HG03432 (cell line): ENCODE measurements around the gene SAMD3.
"Not testable (repeated sequence)": the region's sequence is repeated elsewhere in the genome, so short reads cannot be mapped to it uniquely, and the experiment has no call there.

ENCODE experiments used
- ATAC-seq: cut with Tn5 transposase; IDR thresholded peaks from one replicate; pipeline ENCODE4 v1.9.1; 2021; ENCODE audit warnings: mild to moderate bottlenecking, moderate library complexity; ENCODE audit not compliant: unreplicated experiment

Gene SAMD3

DNA sequence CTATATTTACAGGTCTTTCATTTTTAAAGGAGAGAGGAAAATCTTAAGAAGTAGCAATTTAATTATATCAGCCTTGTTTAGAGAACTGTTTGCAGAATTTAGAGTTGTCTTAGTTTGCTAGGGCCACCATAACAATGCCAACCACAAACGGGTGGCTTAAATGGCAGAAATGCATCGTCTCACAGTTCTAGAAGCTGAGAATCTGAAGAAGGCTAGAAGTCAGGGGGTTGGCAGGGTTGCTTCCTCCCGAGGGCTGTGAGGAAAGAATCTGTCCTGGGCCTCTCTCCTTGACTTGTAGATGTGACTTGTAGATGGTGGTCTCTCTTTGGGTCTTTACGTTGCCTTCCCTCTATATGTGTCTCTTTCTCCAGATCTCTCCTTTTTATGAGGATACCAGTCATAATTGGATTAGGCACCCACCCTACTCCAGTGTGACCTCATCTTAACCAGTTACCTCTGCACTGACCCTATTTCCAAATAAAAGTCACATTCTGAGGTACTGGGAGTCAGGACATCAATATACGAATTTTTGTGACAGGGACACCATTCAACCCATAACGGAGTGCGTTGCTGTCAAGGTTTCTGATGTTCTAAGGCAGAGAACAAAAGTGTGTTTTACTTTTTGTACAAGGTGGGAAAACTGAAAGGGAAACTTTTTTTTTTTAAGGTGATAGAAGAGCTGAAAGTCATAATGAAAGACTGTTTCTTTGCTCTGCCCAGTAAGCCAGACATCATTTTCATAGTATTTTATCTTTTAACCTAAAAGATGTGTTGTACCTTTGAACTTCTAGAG, 84.4 kb downstream of the SAMD3 start:
- peak; percentile 86 for ATAC-seq

DNA sequence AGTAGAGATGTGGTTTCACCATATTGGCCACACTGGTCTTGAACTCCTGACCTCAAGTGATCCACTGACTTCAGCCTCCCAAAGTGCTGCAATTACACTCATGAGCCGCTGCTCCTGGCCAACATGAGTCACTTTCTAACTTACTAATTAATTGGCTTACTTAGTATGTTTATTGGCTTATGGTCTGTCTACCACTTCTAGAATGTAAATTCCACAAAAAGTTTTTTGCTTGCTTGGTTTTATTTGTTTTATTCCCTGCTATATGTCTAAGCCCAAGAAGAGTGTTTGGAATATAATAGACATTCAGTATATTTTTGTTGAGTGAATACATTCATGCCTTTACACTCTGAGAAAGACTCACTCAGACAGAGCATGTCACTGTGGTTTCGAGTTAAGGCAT, 86.0 kb downstream of the SAMD3 start:
- ATAC-seq = no peak

DNA sequence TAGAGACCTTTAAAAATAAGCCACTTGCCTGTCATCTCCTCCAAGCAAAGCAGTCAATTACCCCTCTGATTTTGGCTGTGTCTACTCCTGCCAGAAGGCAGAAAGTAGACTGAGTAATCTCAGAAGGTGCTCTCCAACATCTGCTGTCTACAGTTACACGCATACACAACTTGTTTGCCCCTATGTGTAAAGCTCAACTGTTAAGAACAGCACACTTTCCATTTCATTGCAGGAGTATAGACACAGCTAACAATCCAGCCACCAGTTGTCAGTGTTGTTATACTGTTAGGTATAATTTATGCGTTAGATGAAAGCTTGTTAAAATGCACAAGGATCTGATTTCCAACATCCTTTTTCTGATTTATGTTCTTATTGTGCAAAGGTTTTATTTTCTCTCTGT, 88.2 kb downstream of the SAMD3 start:
- ATAC-seq = no peak

DNA sequence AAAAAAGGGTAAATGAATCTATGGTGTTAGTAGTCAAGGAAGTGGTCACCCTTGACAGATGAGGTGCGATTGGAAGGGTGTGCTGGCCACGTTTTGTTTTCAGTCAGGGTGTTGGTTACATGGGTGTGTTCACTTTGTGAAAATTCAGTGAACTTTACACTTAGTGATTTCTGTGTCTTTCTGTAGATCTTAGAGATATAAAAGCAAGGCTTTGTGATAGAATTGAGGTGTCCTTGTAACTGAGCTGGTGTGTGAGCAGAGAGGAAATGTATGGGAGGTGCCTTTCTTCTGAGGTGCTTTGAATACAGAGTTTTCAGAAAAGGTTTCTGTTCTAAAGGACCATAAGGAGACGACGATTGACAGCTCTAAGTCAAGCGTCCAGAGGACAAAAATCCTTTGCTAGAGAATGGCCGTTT, 90.5 kb downstream of the SAMD3 start:
- ATAC-seq = peak; percentile 93

DNA sequence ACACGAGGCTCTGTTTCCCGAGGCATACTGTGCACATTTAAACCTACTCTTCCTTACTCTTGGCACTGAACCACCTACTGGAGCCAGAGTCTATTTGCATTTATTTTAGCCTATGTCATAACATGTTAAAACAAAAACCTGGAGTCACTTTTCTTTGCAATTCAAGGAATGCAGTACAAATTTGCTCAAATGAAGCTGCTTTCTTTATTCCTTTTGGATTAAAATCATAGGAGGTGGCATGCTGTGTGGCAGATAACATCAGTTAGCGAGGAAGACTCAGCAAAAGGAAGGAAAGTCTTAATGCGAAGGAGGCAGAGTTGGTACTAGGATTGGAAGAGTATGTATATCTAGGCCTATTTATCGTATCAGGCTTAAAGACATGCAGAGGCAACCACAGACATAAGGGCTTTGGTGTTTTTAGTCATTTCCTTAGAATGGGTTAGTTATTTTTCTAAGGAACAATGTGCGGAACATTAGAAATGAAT, 92.9 kb downstream of the SAMD3 start:
- no peak for ATAC-seq

DNA sequence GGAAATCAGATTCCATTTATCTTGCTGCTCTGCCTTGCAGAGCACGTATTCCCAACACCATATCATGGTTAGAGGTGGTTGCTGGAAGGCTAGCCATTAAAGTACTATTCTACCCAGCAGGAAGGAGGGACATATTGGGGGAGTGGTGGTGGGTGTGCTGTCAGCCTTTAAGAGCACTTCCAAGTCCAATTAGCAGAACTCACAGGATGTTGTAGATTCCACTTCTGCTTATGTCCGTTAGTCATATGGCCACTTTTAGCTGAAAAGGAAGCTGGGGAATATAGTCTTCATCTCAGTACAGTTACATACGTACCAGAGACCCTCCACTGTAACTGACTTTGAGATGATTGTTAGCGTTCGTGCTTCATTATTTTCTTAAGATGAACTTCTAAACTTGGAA, 94.4 kb downstream of the SAMD3 start:
- ATAC-seq = no peak

DNA sequence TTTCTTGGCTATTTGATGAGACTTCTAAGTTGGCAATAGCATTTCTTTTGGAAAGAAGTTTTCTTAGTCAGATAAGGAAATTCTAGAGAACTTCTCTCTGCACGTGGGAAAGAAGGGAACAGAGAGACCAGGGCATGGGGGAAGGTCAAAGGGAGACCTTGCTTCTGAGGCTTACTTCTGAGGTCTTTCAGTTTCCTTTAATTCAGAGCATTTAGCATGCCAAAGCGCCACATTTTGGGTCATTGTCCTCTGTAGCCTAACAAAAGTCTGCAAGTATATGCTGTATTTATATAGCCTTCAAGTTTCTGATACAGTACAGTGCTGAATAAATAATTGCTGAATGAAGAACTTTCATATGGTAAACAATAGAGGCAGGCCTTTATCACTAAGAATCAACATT, 95.6 kb downstream of the SAMD3 start:
- ATAC-seq = no peak

DNA sequence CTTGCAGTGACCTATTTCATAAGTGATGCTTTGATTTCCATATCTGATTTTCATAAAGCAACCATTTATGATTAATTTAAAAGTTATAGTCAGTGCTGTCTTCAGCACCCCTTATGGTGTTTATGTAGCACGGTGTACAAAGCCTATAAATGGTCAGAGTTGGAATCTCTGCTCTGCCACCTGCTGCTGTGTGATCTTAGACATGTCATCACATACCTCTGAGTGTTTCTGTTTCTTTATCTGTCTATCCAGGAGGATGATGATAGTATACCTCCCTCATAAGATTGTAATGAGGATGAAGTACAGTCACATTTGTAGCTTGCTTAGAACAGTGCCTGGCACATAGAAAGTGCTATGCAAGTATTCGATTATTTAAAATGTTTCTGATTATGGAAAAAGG, 100.5 kb downstream of the SAMD3 start:
- no peak for ATAC-seq

DNA sequence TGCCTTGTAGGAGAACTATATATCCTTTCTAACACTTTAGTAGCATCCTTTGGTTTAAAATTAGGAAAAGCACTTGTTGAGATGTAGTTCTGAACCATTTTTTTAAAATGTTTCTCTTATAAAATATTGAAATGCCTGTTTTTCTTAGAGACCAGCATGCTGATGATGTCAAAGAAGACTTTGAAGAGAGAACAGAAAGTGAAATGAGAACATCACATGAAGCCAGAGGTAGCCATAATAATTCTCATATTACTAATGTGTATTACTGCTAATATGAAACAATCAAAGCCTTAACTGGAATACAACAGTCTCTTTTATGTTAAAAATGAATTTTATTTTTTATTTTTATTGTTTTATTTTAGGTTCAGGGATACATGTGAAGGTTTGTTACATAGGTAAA, 102.0 kb downstream of the SAMD3 start:
- ATAC-seq = no peak

DNA sequence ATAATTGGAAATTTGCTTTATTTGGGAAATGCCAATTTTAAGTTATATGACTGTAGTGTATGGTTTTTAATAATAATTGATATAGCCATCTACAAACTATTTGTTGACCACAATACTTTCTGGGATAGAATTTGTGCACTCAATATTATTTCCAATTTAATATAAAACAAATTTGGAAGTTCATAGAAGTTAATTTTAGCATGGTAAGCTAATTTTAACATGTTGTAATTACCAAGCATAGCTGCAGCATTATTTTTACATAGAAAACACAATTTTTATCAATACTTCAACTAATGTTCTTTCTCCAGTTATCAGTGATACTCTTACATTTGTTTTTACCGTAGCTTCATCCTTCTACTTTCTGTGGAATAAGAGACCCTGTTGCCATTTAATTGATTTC, 103.5 kb downstream of the SAMD3 start:
- no peak for ATAC-seq

DNA sequence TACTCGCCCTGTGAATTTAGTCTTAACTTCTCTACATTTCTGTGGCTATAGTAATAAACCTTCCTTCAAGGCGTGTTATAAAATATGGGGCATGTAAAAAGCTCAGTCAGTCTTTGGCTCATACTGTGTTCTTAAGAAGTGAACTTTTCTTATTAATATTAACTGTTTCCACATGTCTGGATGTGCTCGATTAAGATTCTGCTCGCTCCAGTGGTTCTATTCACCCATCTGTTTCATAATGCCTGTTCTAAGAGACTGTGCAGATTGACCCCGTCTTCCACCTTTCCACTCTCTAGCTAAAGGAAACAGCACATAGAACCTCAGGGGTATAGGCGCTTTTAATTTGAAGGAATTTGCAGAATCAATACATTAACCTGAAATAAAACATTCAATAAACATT, 104.5 kb downstream of the SAMD3 start:
- peak; percentile 32 for ATAC-seq

DNA sequence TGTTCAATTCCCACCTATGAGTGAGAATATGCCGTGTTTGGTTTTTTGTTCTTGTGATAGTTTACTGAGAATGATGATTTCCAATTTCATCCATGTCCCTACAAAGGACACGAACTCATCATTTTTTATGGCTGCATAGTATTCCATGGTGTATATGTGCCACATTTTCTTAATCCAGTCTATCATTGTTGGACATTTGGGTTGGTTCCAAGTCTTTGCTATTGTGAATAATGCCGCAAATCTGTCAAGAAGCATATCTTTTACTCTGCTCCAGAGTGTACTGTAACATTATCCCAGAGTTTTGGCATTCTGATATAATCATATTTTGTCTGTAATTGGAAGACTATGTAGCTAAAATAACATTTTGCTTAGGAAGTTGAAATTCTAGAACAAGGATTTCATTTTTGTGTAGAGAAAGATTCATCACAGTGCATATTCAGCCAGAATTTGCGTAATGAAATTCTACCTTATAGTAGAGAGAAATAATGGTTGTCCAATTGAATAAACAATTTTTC, 105.5 kb downstream of the SAMD3 start:
- not testable (repeated sequence) for ATAC-seq

DNA sequence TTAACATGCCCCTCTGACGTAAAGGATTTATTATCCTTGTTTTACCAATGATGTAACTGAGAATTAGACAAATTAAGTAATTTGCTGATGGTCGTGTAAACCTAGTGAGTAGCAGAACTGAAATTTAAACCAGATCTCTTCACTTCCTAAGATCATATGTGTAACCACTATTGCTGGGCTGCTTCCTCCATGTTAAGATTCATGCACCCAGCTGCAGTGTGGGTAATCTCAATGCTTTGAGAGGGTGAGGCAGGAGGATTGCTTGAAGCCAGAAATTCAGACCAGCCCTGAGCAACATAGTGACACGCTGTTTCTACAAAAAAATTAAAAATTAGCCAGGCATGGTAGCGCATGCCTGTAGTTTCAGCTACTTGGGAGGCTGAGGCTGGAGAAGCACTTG, 106.5 kb downstream of the SAMD3 start:
- ATAC-seq = no peak

DNA sequence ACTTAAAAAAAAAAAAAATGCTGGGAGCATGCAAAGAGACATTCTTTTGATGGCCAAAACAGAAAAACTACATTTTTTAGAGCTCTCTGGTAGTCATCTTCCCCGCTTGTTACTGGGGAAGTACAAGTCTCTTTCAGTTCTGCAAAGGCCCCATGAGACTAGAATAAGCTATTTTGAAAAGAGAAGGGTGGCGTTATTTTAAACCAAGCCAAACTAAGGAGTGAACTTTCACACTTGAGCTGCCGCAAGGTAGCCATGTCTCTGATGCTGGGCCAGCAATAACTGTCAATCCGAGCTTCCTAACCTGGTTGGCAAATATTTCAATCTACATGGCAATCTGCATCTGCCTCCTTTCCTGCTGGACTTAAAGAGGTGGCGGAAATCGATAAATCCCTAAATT, 107.7 kb downstream of the SAMD3 start:
- ATAC-seq = peak; percentile 96

DNA sequence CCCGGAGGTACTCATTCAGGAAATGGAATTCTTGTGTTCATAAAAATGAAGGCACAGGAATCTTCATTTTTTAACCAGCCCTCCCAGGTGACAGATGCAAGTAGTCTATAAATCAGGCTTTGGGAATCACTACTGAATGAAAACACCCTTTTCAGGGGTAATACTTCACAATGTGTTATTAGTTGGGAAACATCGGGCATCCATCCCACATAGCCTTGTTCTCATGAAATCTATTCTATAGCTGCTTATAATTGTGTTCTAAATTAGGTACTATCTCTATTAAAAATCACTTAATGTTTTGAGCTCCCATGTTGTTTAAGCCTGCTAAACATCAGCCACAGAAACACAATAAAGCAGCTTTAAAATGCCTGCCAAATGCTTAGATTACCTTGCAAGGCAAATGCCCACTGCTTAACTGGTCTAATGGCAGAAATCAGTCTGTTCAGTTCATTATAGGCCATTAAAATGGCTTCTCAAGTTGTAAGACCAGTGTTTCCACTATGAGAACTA, 109.5 kb downstream of the SAMD3 start:
- ATAC-seq = no peak

DNA sequence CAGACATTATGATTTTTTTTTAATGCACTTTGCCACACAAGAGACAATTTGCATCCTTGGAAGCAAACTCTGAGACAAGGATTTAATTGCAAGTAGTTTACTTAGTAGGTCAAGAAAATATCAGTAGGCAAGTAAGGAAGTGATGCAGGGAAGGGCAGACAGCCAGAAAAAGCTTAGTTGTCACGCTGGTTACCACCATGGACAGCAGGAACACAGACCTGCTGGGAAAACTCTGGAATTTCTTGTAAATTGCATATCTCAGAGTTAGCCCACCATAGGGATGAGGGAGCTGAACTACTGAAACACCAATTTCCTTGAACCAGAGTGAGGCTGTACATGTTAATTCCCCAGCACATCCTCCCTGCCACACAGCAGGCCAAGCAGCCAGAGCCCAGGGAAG, 111.7 kb downstream of the SAMD3 start:
- ATAC-seq = no peak

DNA sequence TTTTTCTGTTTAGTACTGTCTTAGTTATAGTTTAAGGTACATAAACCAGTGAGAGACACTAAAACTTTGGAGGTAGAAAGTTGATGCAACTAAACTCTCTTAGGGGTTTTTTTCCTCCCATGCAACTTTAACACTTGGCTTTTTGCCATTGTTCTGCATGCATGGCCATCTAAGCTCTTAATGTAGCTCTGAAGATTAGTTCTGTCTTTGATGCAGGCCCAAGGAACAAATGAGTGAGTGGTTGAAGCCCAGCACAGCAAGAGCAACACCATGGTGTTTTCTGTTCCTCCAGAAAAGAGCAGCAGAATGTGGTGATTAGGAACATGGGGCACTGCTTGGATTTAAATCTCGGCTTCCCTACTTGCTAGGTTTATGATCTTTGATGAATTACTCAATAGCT, 115.0 kb downstream of the SAMD3 start:
- no peak for ATAC-seq

DNA sequence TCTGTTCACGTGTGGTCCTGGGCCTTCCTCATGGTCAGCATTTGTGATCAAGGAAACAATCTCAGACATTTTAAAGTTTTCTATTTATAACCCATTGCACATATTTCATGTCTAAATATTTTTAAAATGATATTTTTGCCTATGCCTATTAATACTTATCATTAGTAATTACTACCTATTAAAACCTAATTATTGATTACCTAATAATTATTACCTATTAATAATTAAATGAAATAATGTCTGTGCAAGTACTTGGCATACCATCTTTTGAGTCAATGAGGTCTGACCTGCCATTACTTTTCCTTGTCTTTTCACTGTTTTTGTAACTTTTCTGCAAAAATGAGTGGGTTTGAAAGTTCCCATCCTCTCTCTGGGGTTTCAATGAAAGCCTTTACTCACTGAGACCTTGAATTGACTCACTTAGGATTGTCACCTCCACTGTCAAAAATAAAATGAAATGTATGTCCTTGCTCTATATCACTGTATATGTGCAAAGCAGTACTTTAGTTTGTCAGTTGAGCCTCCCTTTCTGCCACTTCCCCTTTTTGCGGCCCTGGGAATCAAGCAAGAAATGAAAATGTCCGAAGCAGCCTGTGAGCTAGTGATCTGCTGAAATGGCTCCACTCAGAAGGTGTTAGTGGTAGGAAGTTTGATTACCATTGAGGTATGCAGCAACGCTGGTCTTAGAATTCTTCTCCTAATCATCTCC, 116.6 kb downstream of the SAMD3 start:
- peak; percentile 94 for ATAC-seq

DNA sequence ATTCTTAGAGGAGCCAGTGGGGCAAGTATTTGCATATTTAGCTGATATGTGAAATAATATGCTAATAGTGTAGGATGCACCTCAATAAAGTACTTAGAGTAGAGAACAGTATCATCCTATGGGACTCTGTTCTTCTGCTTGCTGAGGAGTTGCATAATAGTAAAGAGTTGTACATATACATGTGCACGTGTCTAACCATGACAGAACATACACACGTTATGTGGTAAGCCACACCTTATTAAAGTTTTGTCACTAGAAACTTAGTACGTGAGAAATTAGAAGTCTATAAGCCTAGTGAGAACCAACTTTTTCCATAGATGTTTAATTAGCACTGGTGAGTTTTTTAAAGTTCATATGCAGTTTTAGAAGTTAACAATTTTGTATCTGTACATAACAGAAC, 123.6 kb downstream of the SAMD3 start:
- no peak for ATAC-seq

DNA sequence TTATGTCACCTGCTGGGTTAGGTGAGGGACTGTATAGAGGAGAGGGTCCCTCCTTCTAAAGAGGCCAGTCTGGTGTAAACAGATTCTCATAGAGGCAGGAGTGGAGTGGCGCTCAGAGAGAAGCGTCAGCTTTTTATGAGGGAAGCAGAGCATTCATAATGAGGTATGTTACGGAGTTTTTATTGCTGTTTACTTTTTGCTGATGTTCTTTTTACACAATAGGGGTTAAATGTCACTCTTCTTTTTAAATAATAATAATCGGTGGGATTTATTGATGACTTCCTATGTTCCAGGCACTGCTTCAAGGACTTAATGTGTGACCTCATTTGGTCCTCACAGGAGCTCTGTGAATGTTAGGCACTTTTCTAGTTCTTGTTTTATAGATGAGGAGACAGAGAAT, 124.4 kb downstream of the SAMD3 start:
- no peak for ATAC-seq
